ENCODE results near the gene MACO1.

GRCh38 chr1:25504706-25505595 lies 74.3 kb downstream of the MACO1 start:
- TF ChIP-seq CTCF (conservative IDR thresholded peaks at IDR 0.05) (no peak), ZFX (IDR thresholded peaks at IDR 0.05) (no peak)
